Liver (tissue), 3 donors: ENCODE measurements around the gene SYNDIG1.

Experiments
- ATF3 ChIP-seq: IDR thresholded peaks from 2 replicates; pipeline ENCODE4 v1.6.1; 2016; ENCODE audit warnings: antibody characterized with exemption
- CTCF ChIP-seq: fragments of 150-350 bp; IDR thresholded peaks from 2 replicates; pipeline ENCODE4 v1.5.1; 2017; ENCODE audit warnings: improper control_type of control experiment, low read depth, low read length; ENCODE audit not compliant: missing input control
- GABPA ChIP-seq, 2 donors: IDR thresholded peaks in 1 of 2; conservative IDR thresholded peaks in 1 of 2; 2 replicates each; pipeline ENCODE4 v1.6.1; 2016; ENCODE audit warnings: antibody characterized with exemption in 2 of 2, mild to moderate bottlenecking in 1 of 2, moderate library complexity in 1 of 2
- JUND ChIP-seq, 2 donors: IDR thresholded peaks; 2 replicates each; pipeline ENCODE4 v1.6.1; 2016; ENCODE audit warnings: antibody characterized with exemption in 2 of 2
- NR2F2 ChIP-seq: IDR thresholded peaks from 2 replicates; pipeline ENCODE4 v1.6.1; 2016; ENCODE audit warnings: antibody characterized with exemption
- SP1 ChIP-seq: IDR thresholded peaks from 2 replicates; pipeline ENCODE4 v1.6.1; 2018; ENCODE audit warnings: antibody characterized with exemption, mild to moderate bottlenecking
- YY1 ChIP-seq: IDR thresholded peaks from 2 replicates; pipeline ENCODE4 v1.6.1; 2016; ENCODE audit warnings: antibody characterized with exemption, mild to moderate bottlenecking
- TF ChIP-seq, protein P1 (sequence below): IDR thresholded peaks from 2 replicates; pipeline ENCODE4 v1.6.1; 2016; ENCODE audit warnings: antibody characterized with exemption
- donor health status: healthy.
- donor health status: healthy.

DNA sequence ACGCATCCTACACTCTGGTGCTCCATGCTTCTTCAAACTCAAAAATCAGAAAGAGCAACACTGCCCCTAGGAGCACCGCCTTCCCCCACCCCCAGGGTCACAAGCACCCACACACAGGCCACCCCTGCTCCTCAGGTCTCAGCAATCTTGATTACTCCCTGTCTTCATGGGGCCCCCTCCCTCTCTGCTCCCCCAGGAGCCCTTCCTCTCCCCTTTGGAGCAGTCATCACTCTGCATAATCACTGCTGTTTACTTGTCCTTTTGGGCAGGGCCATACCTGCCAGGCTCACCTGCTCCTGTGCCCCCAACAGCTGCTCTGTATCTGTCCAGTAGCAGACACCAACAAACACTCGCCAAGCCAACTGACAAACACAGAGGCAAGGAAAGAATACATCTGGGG is 7.6 kb upstream of the SYNDIG1 start:
- TF ChIP-seq YY1, result no peak
- no peak for TF ChIP-seq JUND (IDR thresholded peaks at IDR 0.05)
- no peak for TF ChIP-seq CTCF
- TF ChIP-seq NR2F2, result no peak
- TF ChIP-seq SP1, result no peak
- no peak for TF ChIP-seq GABPA (IDR thresholded peaks at IDR 0.05 in 1 of 2, conservative IDR thresholded peaks at IDR 0.05 in 1 of 2)
- TF ChIP-seq ATF3, result no peak
- TF ChIP-seq, protein P1, sequence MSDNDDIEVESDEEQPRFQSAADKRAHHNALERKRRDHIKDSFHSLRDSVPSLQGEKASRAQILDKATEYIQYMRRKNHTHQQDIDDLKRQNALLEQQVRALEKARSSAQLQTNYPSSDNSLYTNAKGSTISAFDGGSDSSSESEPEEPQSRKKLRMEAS, result no peak
